Measurements from ENCODE around the gene DENND1B.

The DENND1B gene

DNA sequence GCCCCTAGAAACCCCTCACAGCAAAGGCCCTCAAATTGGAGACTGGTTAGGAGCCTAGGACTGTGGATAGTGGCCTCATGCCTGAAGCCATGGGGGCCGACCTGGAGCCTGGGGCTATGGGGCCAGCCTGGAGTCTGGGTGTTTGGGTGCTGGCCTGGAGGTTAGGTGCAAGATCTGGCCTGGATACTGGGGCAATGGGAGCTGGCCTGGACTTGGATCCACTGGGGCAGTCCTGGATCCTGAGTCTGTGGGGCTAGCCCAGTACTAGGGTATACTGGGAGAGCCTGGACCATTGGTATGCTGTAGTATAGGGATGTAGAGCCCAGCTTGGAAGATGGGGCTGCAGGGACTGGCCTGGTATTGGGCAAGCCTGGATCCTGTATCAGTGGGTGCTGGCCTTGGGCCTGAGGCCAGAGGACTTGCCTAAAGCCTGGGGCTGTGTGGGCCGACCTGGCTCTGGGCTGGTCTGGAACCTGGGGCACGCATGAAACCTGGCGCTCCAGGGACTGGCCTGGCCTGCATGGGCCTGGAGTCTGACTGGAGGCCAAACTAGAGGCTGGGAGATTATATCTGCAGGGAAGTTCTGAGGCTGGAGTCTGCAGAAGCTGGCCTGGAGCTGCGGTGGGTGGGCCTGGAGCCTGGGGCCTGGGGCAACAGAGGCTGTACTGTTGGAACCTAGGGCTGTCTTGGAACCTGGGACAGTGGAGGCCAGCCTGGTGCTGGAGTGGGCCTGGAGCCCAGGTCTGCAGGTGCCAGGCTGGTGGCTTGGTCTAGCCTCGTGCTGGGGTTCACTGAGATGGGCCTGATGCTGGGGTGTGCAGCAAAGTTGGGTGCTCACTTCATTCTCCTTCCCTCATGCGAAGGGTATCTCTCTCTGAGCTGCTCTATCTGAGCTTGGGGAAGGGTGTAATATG is 12.6 kb upstream of the DENND1B start:
- Histone ChIP-seq H3K79me2 (ENCODE audit: insufficient read depth, low read depth) (no peaks in the 10 kb centered on the region), H2AFZ (ENCODE audit: low read depth) (no peak overlapping the region), H3K27me3 (ENCODE audit: insufficient read depth, low read depth) (no peaks in the 10 kb centered on the region), H3K4me2 (no peak overlapping the region), H3K36me3 (ENCODE audit: insufficient read depth) (no peaks in the 10 kb centered on the region), H3K27ac (no peak overlapping the region), H4K20me1 (ENCODE audit: insufficient read depth) (no peaks in the 10 kb centered on the region), H3K4me1 (ENCODE audit: low read depth, poor library complexity, severe bottlenecking) (no peaks in the 10 kb centered on the region), H3K4me3 (IDR thresholded peaks at IDR 0.05; ENCODE audit: insufficient read depth, low read depth, low read length) (no peak overlapping the region), H3K9ac (no peak overlapping the region)
- TF ChIP-seq, protein P1, sequence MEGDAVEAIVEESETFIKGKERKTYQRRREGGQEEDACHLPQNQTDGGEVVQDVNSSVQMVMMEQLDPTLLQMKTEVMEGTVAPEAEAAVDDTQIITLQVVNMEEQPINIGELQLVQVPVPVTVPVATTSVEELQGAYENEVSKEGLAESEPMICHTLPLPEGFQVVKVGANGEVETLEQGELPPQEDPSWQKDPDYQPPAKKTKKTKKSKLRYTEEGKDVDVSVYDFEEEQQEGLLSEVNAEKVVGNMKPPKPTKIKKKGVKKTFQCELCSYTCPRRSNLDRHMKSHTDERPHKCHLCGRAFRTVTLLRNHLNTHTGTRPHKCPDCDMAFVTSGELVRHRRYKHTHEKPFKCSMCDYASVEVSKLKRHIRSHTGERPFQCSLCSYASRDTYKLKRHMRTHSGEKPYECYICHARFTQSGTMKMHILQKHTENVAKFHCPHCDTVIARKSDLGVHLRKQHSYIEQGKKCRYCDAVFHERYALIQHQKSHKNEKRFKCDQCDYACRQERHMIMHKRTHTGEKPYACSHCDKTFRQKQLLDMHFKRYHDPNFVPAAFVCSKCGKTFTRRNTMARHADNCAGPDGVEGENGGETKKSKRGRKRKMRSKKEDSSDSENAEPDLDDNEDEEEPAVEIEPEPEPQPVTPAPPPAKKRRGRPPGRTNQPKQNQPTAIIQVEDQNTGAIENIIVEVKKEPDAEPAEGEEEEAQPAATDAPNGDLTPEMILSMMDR (conservative IDR thresholded peaks at IDR 0.05; ENCODE audit: low read depth, low read length) = no peak

DNA sequence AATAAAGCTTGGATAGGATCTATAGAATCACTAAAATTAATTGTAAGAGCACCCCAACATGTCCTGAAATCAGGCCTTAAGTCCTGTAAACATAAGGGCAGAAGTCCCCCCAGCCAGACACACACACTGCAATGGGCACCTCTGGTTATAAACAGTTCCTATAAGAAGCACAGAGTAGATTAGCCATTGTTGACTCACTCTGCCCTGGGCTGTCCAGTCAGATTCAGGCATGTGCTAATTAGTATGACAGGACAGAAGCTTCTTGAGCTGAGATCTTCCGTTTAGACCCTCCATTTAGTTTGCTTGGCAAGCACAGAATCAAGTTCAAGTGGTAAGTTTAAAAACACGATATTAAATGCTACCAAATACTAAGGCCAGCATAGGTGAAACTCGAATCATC is 11.8 kb upstream of the DENND1B start:
- Histone ChIP-seq H3K4me2 (no peak overlapping the region), H3K4me3 (IDR thresholded peaks at IDR 0.05; ENCODE audit: insufficient read depth, low read depth, low read length) (no peak overlapping the region)
- TF ChIP-seq, protein P1 (conservative IDR thresholded peaks at IDR 0.05; ENCODE audit: low read depth, low read length) = no peak

DNA sequence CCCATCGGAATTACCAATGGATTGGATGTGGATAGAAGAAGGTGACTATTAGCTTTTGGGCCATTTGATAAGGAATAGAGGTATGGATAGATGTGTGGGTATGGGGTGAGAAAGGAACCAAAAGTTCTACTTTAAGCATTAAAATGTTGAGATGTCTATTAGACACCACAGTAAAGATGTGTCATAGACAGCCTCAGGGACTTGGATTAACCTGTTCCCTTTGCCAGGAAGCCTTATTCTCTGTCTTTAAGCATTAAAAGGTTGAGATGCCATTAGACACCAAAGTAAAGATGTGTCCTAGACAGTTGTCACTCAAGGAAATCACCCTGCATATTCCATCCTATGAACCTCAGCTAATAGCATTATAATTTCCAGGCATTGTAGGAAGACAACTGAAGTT is 11.0 kb upstream of the DENND1B start:
- Histone ChIP-seq H3K4me2 (no peak overlapping the region), H4K20me1 (ENCODE audit: insufficient read depth) (no peaks in the 10 kb centered on the region), H3K9ac (no peak overlapping the region), H3K36me3 (ENCODE audit: insufficient read depth) (no peaks in the 10 kb centered on the region), H2AFZ (ENCODE audit: low read depth) (no peak overlapping the region), H3K4me3 (IDR thresholded peaks at IDR 0.05; ENCODE audit: insufficient read depth, low read depth, low read length) (no peak overlapping the region), H3K4me1 (ENCODE audit: low read depth, poor library complexity, severe bottlenecking) (no peaks in the 10 kb centered on the region), H3K27me3 (ENCODE audit: insufficient read depth, low read depth) (no peaks in the 10 kb centered on the region), H3K27ac (no peak overlapping the region), H3K79me2 (ENCODE audit: insufficient read depth, low read depth) (no peaks in the 10 kb centered on the region)
- TF ChIP-seq, protein P1 (conservative IDR thresholded peaks at IDR 0.05; ENCODE audit: low read depth, low read length) = no peak

More for the DNA sequence above, 11.8 kb upstream of the DENND1B start:
- Histone ChIP-seq H3K4me1 (ENCODE audit: low read depth, poor library complexity, severe bottlenecking) (no peaks in the 10 kb centered on the region), H3K36me3 (ENCODE audit: insufficient read depth) (no peaks in the 10 kb centered on the region), H2AFZ (ENCODE audit: low read depth) (no peak overlapping the region), H4K20me1 (ENCODE audit: insufficient read depth) (no peaks in the 10 kb centered on the region), H3K27me3 (ENCODE audit: insufficient read depth, low read depth) (no peaks in the 10 kb centered on the region), H3K9ac (no peak overlapping the region), H3K27ac (no peak overlapping the region), H3K79me2 (ENCODE audit: insufficient read depth, low read depth) (no peaks in the 10 kb centered on the region)

DNA sequence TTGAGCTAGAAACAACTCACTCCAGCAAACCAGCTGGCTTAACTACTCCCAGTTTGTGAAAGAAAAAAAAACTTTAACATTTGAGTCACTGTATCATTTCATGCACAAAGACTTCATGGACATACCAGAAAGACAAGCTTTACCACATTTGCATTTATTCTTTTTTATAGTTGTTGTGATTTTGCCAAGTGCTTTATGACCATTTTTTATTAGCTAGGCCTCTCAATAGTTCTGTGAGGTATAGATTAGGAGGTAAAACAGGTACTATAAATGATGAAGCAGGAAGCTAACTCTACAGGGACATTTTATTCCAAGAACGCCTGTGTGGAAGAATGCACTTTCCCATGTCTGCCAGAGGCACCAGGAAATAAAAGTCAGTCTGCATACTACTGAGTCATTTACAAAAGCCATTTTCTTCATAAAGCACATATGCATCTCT is 8.2 kb upstream of the DENND1B start:
- H2AFZ ChIP-seq (ENCODE audit: low read depth) = no peak overlapping the region
- no peak overlapping the region for H3K4me2 ChIP-seq
- H3K9ac ChIP-seq = no peak overlapping the region
- no peak overlapping the region for H3K4me3 ChIP-seq (IDR thresholded peaks at IDR 0.05; ENCODE audit: insufficient read depth, low read depth, low read length)
- peaks cover 12% of the 10 kb centered on the region for H3K4me1 ChIP-seq (ENCODE audit: low read depth, poor library complexity, severe bottlenecking)
- TF ChIP-seq, protein P1 (conservative IDR thresholded peaks at IDR 0.05; ENCODE audit: low read depth, low read length) = no peak
- H3K36me3 ChIP-seq (ENCODE audit: insufficient read depth) = no peaks in the 10 kb centered on the region
- no peak overlapping the region for H3K27ac ChIP-seq
- no peaks in the 10 kb centered on the region for H3K79me2 ChIP-seq (ENCODE audit: insufficient read depth, low read depth)
- H3K27me3 ChIP-seq (ENCODE audit: insufficient read depth, low read depth) = no peaks in the 10 kb centered on the region
- H4K20me1 ChIP-seq (ENCODE audit: insufficient read depth) = no peaks in the 10 kb centered on the region
